ENCODE data around the gene SFT2D3. TPM values are rescaled to one million over a fixed set of nuclear protein-coding genes. Genes with fewer than 3 reads are reported as not detected.
A peak's percentile ranks its signal among the peaks of the same experiment; 100 is the strongest.

Gene SFT2D3
- total RNA-seq, 1 experiment from 2014 or later: 6.1 TPM

- no peak for DNase-seq (ENCODE audit: low read depth)
Observed at GRCh38 chr2:127664065-127664894, 37.0 kb upstream of the SFT2D3 start.

- no peak for DNase-seq (ENCODE audit: low read depth)
Observed at GRCh38 chr2:127664895-127665225, 36.4 kb upstream of the SFT2D3 start.

GRCh38 chr2:127665267-127665893, 35.9 kb upstream of the SFT2D3 start:
- DNase-seq (ENCODE audit: low read depth): no peak

GRCh38 chr2:127669056-127669455, 32.2 kb upstream of the SFT2D3 start:
- no peak for DNase-seq (ENCODE audit: low read depth)

GRCh38 chr2:127670055-127670956, 31.0 kb upstream of the SFT2D3 start:
- no peak for DNase-seq (ENCODE audit: low read depth)

GRCh38 chr2:127670957-127671290, 30.4 kb upstream of the SFT2D3 start:
- DNase-seq (ENCODE audit: low read depth): no peak

GRCh38 chr2:127671557-127672302, 29.6 kb upstream of the SFT2D3 start:
- DNase-seq (ENCODE audit: low read depth): no peak

GRCh38 chr2:127672341-127673224, 28.7 kb upstream of the SFT2D3 start:
- DNase-seq (ENCODE audit: low read depth): no peak

- DNase-seq (ENCODE audit: low read depth): no peak
Observed at GRCh38 chr2:127673291-127674069, 27.8 kb upstream of the SFT2D3 start.

GRCh38 chr2:127674241-127675209, 26.8 kb upstream of the SFT2D3 start:
- no peak for DNase-seq (ENCODE audit: low read depth)

GRCh38 chr2:127675331-127676261, 25.7 kb upstream of the SFT2D3 start, which contains the start of gene LIMS2:
LIMS2 (minus strand) TSS chr2:127675530; CDS start chr2:127675024, 506 bp downstream.
- peak; percentile 41 for DNase-seq (ENCODE audit: low read depth)

GRCh38 chr2:127676906-127677305, 24.4 kb upstream of the SFT2D3 start:
- no peak for DNase-seq (ENCODE audit: low read depth)

- DNase-seq (ENCODE audit: low read depth): no peak
Observed at GRCh38 chr2:127678531-127678930, 22.8 kb upstream of the SFT2D3 start.

- DNase-seq (ENCODE audit: low read depth): no peak
Observed at GRCh38 chr2:127678991-127679390, 22.3 kb upstream of the SFT2D3 start.

- no peak for DNase-seq (ENCODE audit: low read depth)
Observed at GRCh38 chr2:127679680-127680361, 21.5 kb upstream of the SFT2D3 start.

GRCh38 chr2:127680706-127681287, 20.5 kb upstream of the SFT2D3 start:
- DNase-seq (ENCODE audit: low read depth): no peak
